HG02973 (cell line): ENCODE measurements around the gene PAH.

Experiments used
- ATAC-seq: cut with Tn5 transposase; IDR thresholded peaks from one replicate; pipeline ENCODE4 v1.9.1; 2021; ENCODE audit warnings: moderate library complexity; ENCODE audit not compliant: unreplicated experiment

Gene PAH

GRCh38 chr12:102917026-102917787 is at the start of gene PAH:
Gene PAH, minus strand, starts transcription at chr12:102917244. Its CDS starts 114 bp downstream, at chr12:102917130.
- ATAC-seq, result peak; percentile 74

GRCh38 chr12:102966200-102966863 is 49.3 kb upstream of the PAH start:
- ATAC-seq, result no peak

GRCh38 chr12:102965281-102966155 is 48.5 kb upstream of the PAH start:
- no peak for ATAC-seq

GRCh38 chr12:102964872-102965271 is 47.8 kb upstream of the PAH start:
- ATAC-seq, result no peak

GRCh38 chr12:102963796-102964195 is 46.8 kb upstream of the PAH start:
- no peak for ATAC-seq

GRCh38 chr12:102962986-102963385 is 45.9 kb upstream of the PAH start:
- ATAC-seq, result no peak

- ATAC-seq, result no peak
These were observed 45.5 kb upstream of the PAH start for GRCh38 chr12:102962532-102962931.

- ATAC-seq, result no peak
These were observed 44.4 kb upstream of the PAH start for GRCh38 chr12:102961466-102961855.

GRCh38 chr12:102960766-102961465 is 43.9 kb upstream of the PAH start:
- no peak for ATAC-seq

- ATAC-seq, result no peak
These were observed 42.3 kb upstream of the PAH start for GRCh38 chr12:102959391-102959790.

GRCh38 chr12:102958830-102959176 is 41.8 kb upstream of the PAH start:
- ATAC-seq, result no peak

- peak; percentile 61 for ATAC-seq
These were observed 41.2 kb upstream of the PAH start for GRCh38 chr12:102958073-102958829.

- ATAC-seq, result no peak
These were observed 40.5 kb upstream of the PAH start, which contains the start of gene ASCL1 for GRCh38 chr12:102957339-102958050. Gene ASCL1, plus strand, starts transcription at chr12:102957674. Its CDS starts 571 bp downstream, at chr12:102958245.

GRCh38 chr12:102956738-102957327 is 39.8 kb upstream of the PAH start:
- no peak for ATAC-seq

- ATAC-seq, result no peak
These were observed 39.1 kb upstream of the PAH start for GRCh38 chr12:102955926-102956737.

GRCh38 chr12:102954134-102954533 is 37.1 kb upstream of the PAH start:
- ATAC-seq, result no peak

- no peak for ATAC-seq
These were observed 36.2 kb upstream of the PAH start for GRCh38 chr12:102953221-102953620.

GRCh38 chr12:102951841-102952240 is 34.8 kb upstream of the PAH start:
- ATAC-seq, result no peak
